Keratinocyte (primary cell): ENCODE results near the gene FGF22. TPM values are rescaled to one million over a fixed set of nuclear protein-coding genes. Genes with fewer than 3 reads are reported as not detected.

Experiments used
- DNase-seq: peaks from one replicate; pipeline ENCODE4 v3.0.0-alpha.2; 2011; ENCODE audit warnings: low read depth, missing footprints, low spot score
- FAIRE-seq: peaks from 2 replicates; lab custom pipeline; 2011; peaks lifted over from hg19 to GRCh38; lab: Jason Lieb, UNC
- H2AFZ ChIP-seq: 2 replicates; pipeline ENCODE4 v1.6.0; 2012; ENCODE audit warnings: low read length, control low read depth, inconsistent platforms; ENCODE audit not compliant: control insufficient read depth
- H3K27ac ChIP-seq: 2 replicates; pipeline ENCODE4 v1.5.1; 2011; ENCODE audit warnings: low read length; ENCODE audit not compliant: control insufficient read depth, insufficient read depth
- H3K27me3 ChIP-seq: 3 replicates; pipeline ENCODE4 v1.6.0; 2011; ENCODE audit warnings: low read length; ENCODE audit not compliant: control insufficient read depth, insufficient read depth; ENCODE audit errors: extremely low read depth
- H3K36me3 ChIP-seq, 2 experiments: 2 replicates in 1 of 2; 3 replicates in 1 of 2; pipeline ENCODE4 v1.5.1; 2011; ENCODE audit warnings: low read length in 2 of 2, mild to moderate bottlenecking in 1 of 2; ENCODE audit not compliant: control insufficient read depth in 2 of 2, insufficient read depth in 2 of 2; ENCODE audit errors: extremely low read depth in 1 of 2
- H3K4me1 ChIP-seq: 3 replicates; pipeline ENCODE4 v1.5.1; 2011; ENCODE audit warnings: low read length; ENCODE audit not compliant: control insufficient read depth, insufficient read depth; ENCODE audit errors: extremely low read depth
- H3K4me2 ChIP-seq: 3 replicates; pipeline ENCODE4 v1.6.0; 2011; ENCODE audit warnings: low read depth, low read length; ENCODE audit not compliant: control insufficient read depth, insufficient read depth; ENCODE audit errors: extremely low read depth
- H3K4me3 ChIP-seq, 3 experiments: fragments of 200-600 bp in 1 of 3; sonication (generic) in 1 of 3; 2 replicates in 2 of 3; 3 replicates in 1 of 3; pipeline ENCODE4 v1.5.1; 2011 to 2016; ENCODE audit warnings: low read length in 3 of 3, mild to moderate bottlenecking in 3 of 3, control low read depth in 2 of 3, inconsistent platforms in 1 of 3, low read depth in 1 of 3, mixed read lengths in 1 of 3, mixed run types in 1 of 3, moderate library complexity in 1 of 3; ENCODE audit not compliant: control insufficient read depth in 2 of 3, insufficient read depth in 2 of 3; ENCODE audit errors: extremely low read depth in 1 of 3
- H3K79me2 ChIP-seq: 2 replicates; pipeline ENCODE4 v1.6.0; 2012; ENCODE audit warnings: low read length; ENCODE audit not compliant: control insufficient read depth, insufficient read depth
- H3K9ac ChIP-seq: 3 replicates; pipeline ENCODE4 v1.6.0; 2011; ENCODE audit warnings: low read length; ENCODE audit not compliant: control insufficient read depth, insufficient read depth; ENCODE audit errors: extremely low read depth
- H3K9me1 ChIP-seq: 3 replicates; pipeline ENCODE4 v1.6.0; 2011; ENCODE audit warnings: low read length; ENCODE audit not compliant: control insufficient read depth, insufficient read depth; ENCODE audit errors: extremely low read depth
- H3K9me3 ChIP-seq: 2 replicates; pipeline ENCODE4 v1.5.1; 2012; ENCODE audit warnings: low read depth, low read length; ENCODE audit not compliant: control insufficient read depth
- H4K20me1 ChIP-seq: 3 replicates; pipeline ENCODE4 v1.6.0; 2011; ENCODE audit warnings: low read length; ENCODE audit not compliant: control insufficient read depth, insufficient read depth; ENCODE audit errors: extremely low read depth
- CTCF ChIP-seq, 3 experiments: IDR thresholded peaks in 1 of 3; conservative IDR thresholded peaks in 1 of 3; optimal IDR thresholded peaks in 1 of 3; 2 replicates in 2 of 3; 3 replicates in 1 of 3; pipeline versions ENCODE3 to v1.5.1; 2011; ENCODE audit warnings: low read length in 3 of 3, mild to moderate bottlenecking in 3 of 3, moderate library complexity in 2 of 3, control low read depth in 1 of 3, inconsistent platforms in 1 of 3; ENCODE audit not compliant: insufficient read depth in 2 of 3; ENCODE audit errors: extremely low read depth in 1 of 3
- EZH2 ChIP-seq: IDR thresholded peaks from one replicate; pipeline ENCODE4 v1.6.1; 2012; ENCODE audit warnings: inconsistent platforms, mild to moderate bottlenecking, low read length, moderate library complexity
- dilution Hi-C: fragments of 300-500 bp; cut with MboI; formaldehyde crosslinking; loops from one replicate; pipeline ENCODE4 v1.7.0; 2020; ENCODE audit warnings: low sequenced_read_pairs; ENCODE audit not compliant: extremely low pct_ligation_motif_present
- polyA plus RNA-seq, 5 experiments: library from polyadenylated mRNA; depleted of rRNA in 3 of 5; stranded (reverse) in 3 of 5; stranded (forward) in 1 of 5; unstranded in 1 of 5; fragments of >200 nt; gene quantifications; 1 replicate in 1 of 5; 2 replicates in 3 of 5; 3 replicates in 1 of 5; pipeline versions ENCODE4 v1.2.1 to v1.2.3, GENCODE V29; 2011 to 2012; ENCODE audit warnings: missing spikeins in 2 of 5, low read depth in 1 of 5, low replicate concordance in 1 of 5

Gene FGF22
- polyA plus RNA-seq, 1 donor (not counting 4 experiments of a cell fraction or from before 2014, with no cell fraction given) = not detected

- H3K27ac ChIP-seq = no peak overlapping the region
- H2AFZ ChIP-seq = no peak overlapping the region
- peaks cover 3% of the 10 kb centered on the region for H4K20me1 ChIP-seq
- no peak overlapping the region for H3K4me2 ChIP-seq
- no peak for DNase-seq
- no peak overlapping the region for H3K4me3 ChIP-seq
- TF ChIP-seq EZH2 (no peak), CTCF (optimal IDR thresholded peaks at IDR 0.05 in 1 of 3, IDR thresholded peaks at IDR 0.05 in 1 of 3, conservative IDR thresholded peaks at IDR 0.05 in 1 of 3; ENCODE audit: extremely low read depth in 1 of 3, insufficient read depth in 2 of 3, low read length in 3 of 3) (no peak)
- no peaks in the 10 kb centered on the region for H3K9me1 ChIP-seq
- no peaks in the 10 kb centered on the region for H3K36me3 ChIP-seq
- H3K9ac ChIP-seq = no peak overlapping the region
- no peaks in the 10 kb centered on the region for H3K9me3 ChIP-seq
- no peaks in the 10 kb centered on the region for H3K27me3 ChIP-seq
- FAIRE-seq = no peak
- dilution Hi-C loops = no loop called here
- H3K4me1 ChIP-seq = peaks cover 18% of the 10 kb centered on the region
- no peaks in the 10 kb centered on the region for H3K79me2 ChIP-seq
Observed at GRCh38 chr19:609004-609346, 30.7 kb upstream of the FGF22 start.

GRCh38 chr19:610071-610800 is 29.4 kb upstream of the FGF22 start:
- Histone ChIP-seq H3K9ac (peak overlapping the region; percentile 64), H3K4me1 (peaks cover 18% of the 10 kb centered on the region), H2AFZ (peak overlapping the region; percentile 0), H3K27ac (no peak overlapping the region), H3K9me3 (no peaks in the 10 kb centered on the region), H3K4me2 (peak overlapping the region; percentile 15), H4K20me1 (peaks cover 6% of the 10 kb centered on the region), H3K9me1 (no peaks in the 10 kb centered on the region), H3K4me3 (no peak overlapping the region), H3K27me3 (no peaks in the 10 kb centered on the region), H3K36me3 (peaks cover 0 to 2% of the 10 kb centered on the region in 2 experiments), H3K79me2 (no peaks in the 10 kb centered on the region)
- dilution Hi-C loops = no loop called here
- no peak for FAIRE-seq
- TF ChIP-seq CTCF (optimal IDR thresholded peaks at IDR 0.05 in 1 of 3, IDR thresholded peaks at IDR 0.05 in 1 of 3, conservative IDR thresholded peaks at IDR 0.05 in 1 of 3; ENCODE audit: extremely low read depth in 1 of 3, insufficient read depth in 2 of 3, low read length in 3 of 3) (no peak), EZH2 (no peak)
- no peak for DNase-seq
